IMR-90 (cell line): ENCODE measurements around the gene RAD51B. TPM values are rescaled to one million over a fixed set of nuclear protein-coding genes. Genes with fewer than 3 reads are reported as not detected.

ENCODE experiments used
- ATAC-seq: fragments of 200-7000 bp; cut with Tn5 transposase; 2 replicates; pipeline ENCODE4 v1.9.1; 2020; ENCODE audit warnings: low read depth, mild to moderate bottlenecking, moderate library complexity
- BruUV-seq: library from RNA; stranded (reverse); fragments of 400-500 nt; replicated peaks from 2 replicates; lab custom pipeline; 2021; lab: Mats Ljungman, UMichigan
- CTCF ChIA-PET: fragments of 300-600 bp; formaldehyde crosslinking; extraction: SDS; loops from one replicate; lab custom pipeline; 2021; ENCODE audit warnings: antibody characterized with exemption; lab: Yijun Ruan, JAX
- POLR2A ChIA-PET: fragments of 300-600 bp; sonication (Branson Sonifier 250); formaldehyde crosslinking; loops from one replicate; lab custom pipeline; 2022; ENCODE audit warnings: antibody characterized with exemption; ENCODE audit not compliant: unreplicated experiment; lab: Charles Lee
- DNase-seq: peaks from one replicate; pipeline ENCODE4 v3.0.0; 2013
- H2AFZ ChIP-seq: replicated peaks from 2 replicates; pipeline ENCODE3; 2013; ENCODE audit warnings: low read length, mild to moderate bottlenecking; ENCODE audit not compliant: poor library complexity
- H2AK5ac ChIP-seq: 2 replicates; pipeline ENCODE4 v1.6.1; 2013; ENCODE audit warnings: low read depth, low read length, inconsistent platforms
- H2AK9ac ChIP-seq: replicated peaks from 2 replicates; pipeline ENCODE3; 2013; ENCODE audit warnings: mild to moderate bottlenecking, low read depth, low read length, moderate library complexity; ENCODE audit not compliant: poor library complexity
- H2BK120ac ChIP-seq: 2 replicates; pipeline ENCODE4 v1.6.1; 2013; ENCODE audit warnings: low read depth, low read length, inconsistent platforms
- H2BK15ac ChIP-seq: 3 replicates; pipeline ENCODE4 v1.6.1; 2013; ENCODE audit warnings: low read depth, low read length, inconsistent platforms
- H2BK20ac ChIP-seq: 2 replicates; pipeline ENCODE4 v1.6.1; 2013; ENCODE audit warnings: low read depth, mild to moderate bottlenecking, inconsistent platforms, low read length, moderate library complexity
- H2BK5ac ChIP-seq: 2 replicates; pipeline ENCODE4 v1.6.1; 2013; ENCODE audit warnings: mild to moderate bottlenecking, low read depth, low read length, inconsistent platforms; ENCODE audit not compliant: poor library complexity, severe bottlenecking
- H3K14ac ChIP-seq: replicated peaks from 2 replicates; pipeline ENCODE4 v1.6.1; 2013; ENCODE audit warnings: low read depth, low read length, inconsistent platforms
- H3K18ac ChIP-seq: 2 replicates; pipeline ENCODE4 v1.6.1; 2013; ENCODE audit warnings: low read depth, low read length, control low read depth
- H3K23ac ChIP-seq: 2 replicates; pipeline ENCODE4 v1.6.1; 2013; ENCODE audit warnings: low read depth, low read length, inconsistent platforms
- H3K27ac ChIP-seq: 2 replicates; pipeline ENCODE4 v1.5.1; 2013; ENCODE audit warnings: mild to moderate bottlenecking, control low read depth, low read length; ENCODE audit not compliant: insufficient read depth
- H3K27me3 ChIP-seq: 2 replicates; pipeline ENCODE4 v1.6.1; 2013; ENCODE audit warnings: low read length; ENCODE audit not compliant: control insufficient read depth, insufficient read depth
- H3K36me3 ChIP-seq: 2 replicates; pipeline ENCODE4 v1.6.1; 2013; ENCODE audit warnings: low read length, mixed read lengths; ENCODE audit not compliant: control insufficient read depth, insufficient read depth
- H3K4ac ChIP-seq: 2 replicates; pipeline ENCODE4 v1.6.1; 2013; ENCODE audit warnings: low read depth, low read length, inconsistent platforms
- H3K4me1 ChIP-seq: 2 replicates; pipeline ENCODE4 v1.6.1; 2013; ENCODE audit warnings: low read length, mixed read lengths; ENCODE audit not compliant: control insufficient read depth, insufficient read depth
- H3K4me2 ChIP-seq: 2 replicates; pipeline ENCODE4 v1.6.1; 2013; ENCODE audit warnings: low read depth, mild to moderate bottlenecking, control low read depth, low read length, moderate library complexity
- H3K4me3 ChIP-seq: 2 replicates; pipeline ENCODE4 v1.5.1; 2013; ENCODE audit warnings: low read depth, mild to moderate bottlenecking, control low read depth, low read length, moderate library complexity; ENCODE audit not compliant: insufficient read depth
- H3K56ac ChIP-seq: 2 replicates; pipeline ENCODE4 v1.6.1; 2013; ENCODE audit warnings: low read length, inconsistent platforms; ENCODE audit not compliant: insufficient read depth; ENCODE audit errors: extremely low read depth
- H3K79me1 ChIP-seq, 2 experiments: 2 replicates each; pipeline ENCODE4 v1.6.1; 2013; ENCODE audit warnings: low read length in 2 of 2, inconsistent platforms in 1 of 2, low read depth in 1 of 2
- H3K9ac ChIP-seq: 2 replicates; pipeline ENCODE4 v1.6.1; 2013; ENCODE audit warnings: low read depth, low read length, control low read depth
- H3K9me1 ChIP-seq: 2 replicates; pipeline ENCODE4 v1.6.1; 2013; ENCODE audit warnings: low read length, inconsistent platforms; ENCODE audit not compliant: insufficient read depth
- H3K9me3 ChIP-seq: 2 replicates; pipeline ENCODE4 v1.6.1; 2013; ENCODE audit warnings: low read length; ENCODE audit not compliant: control insufficient read depth, insufficient read depth
- H4K20me1 ChIP-seq: 2 replicates; pipeline ENCODE4 v1.6.1; 2013; ENCODE audit warnings: low read length, inconsistent platforms; ENCODE audit not compliant: insufficient read depth
- H4K5ac ChIP-seq: 2 replicates; pipeline ENCODE4 v1.6.1; 2013; ENCODE audit warnings: mild to moderate bottlenecking, low read depth, low read length, control low read depth
- H4K8ac ChIP-seq, 2 experiments: 2 replicates each; pipeline ENCODE4 v1.6.1; 2013; ENCODE audit warnings: low read depth in 2 of 2, low read length in 2 of 2, control low read depth in 1 of 2, inconsistent platforms in 1 of 2
- H4K91ac ChIP-seq: 2 replicates; pipeline ENCODE4 v1.6.1; 2013; ENCODE audit warnings: low read depth, low read length, inconsistent platforms; ENCODE audit not compliant: insufficient read depth
- CHD1 ChIP-seq: IDR thresholded peaks from 2 replicates; pipeline ENCODE4 v1.6.1; 2012; ENCODE audit warnings: low read depth, low read length, improper control_type of control experiment
- FOS ChIP-seq: fragments of 150-350 bp; IDR thresholded peaks from 2 replicates; pipeline ENCODE4 v1.6.1; 2016; ENCODE audit warnings: low read depth, low read length
- MAZ ChIP-seq: IDR thresholded peaks from 2 replicates; pipeline ENCODE4 v1.6.1; 2012; ENCODE audit warnings: low read depth, mild to moderate bottlenecking, low read length, improper control_type of control experiment, moderate library complexity, borderline replicate concordance
- MXI1 ChIP-seq: IDR thresholded peaks from 2 replicates; pipeline ENCODE4 v1.6.1; 2012; ENCODE audit warnings: low read depth, mild to moderate bottlenecking, low read length, moderate library complexity, borderline replicate concordance
- POLR2A ChIP-seq: IDR thresholded peaks from 2 replicates; pipeline ENCODE4 v1.6.1; 2012; ENCODE audit warnings: mild to moderate bottlenecking, low read depth, low read length
- RCOR1 ChIP-seq: IDR thresholded peaks from 2 replicates; pipeline ENCODE4 v1.6.1; 2012; ENCODE audit warnings: mild to moderate bottlenecking, low read length, improper control_type of control experiment; ENCODE audit not compliant: insufficient replicate concordance
- SMC3 ChIP-seq: fragments of 150-350 bp; IDR thresholded peaks from 2 replicates; pipeline ENCODE4 v1.6.1; 2016; ENCODE audit warnings: low read depth, mild to moderate bottlenecking, antibody characterized with exemption, low read length, moderate library complexity
- dilution Hi-C: fragments of 300-500 bp; cut with HindIII; formaldehyde crosslinking; loops from one replicate; pipeline ENCODE4 v1.14.3; 2018; ENCODE audit warnings: low sequenced_read_pairs; ENCODE audit not compliant: unreplicated experiment
- in situ Hi-C: fragments of 300-500 bp; cut with MboI; formaldehyde crosslinking; loops from 3 replicates; pipeline ENCODE4 v1.14.3; 2019; ENCODE audit warnings: low sequenced_read_pairs, inconsistent platforms, mixed read lengths
- intact Hi-C: fragments of 100-400 bp; cut with micrococcal nuclease; formaldehyde crosslinking; loops from 2 replicates; pipeline ENCODE4 v1.10.0; 2022
- polyA plus RNA-seq, 3 experiments: library from polyadenylated mRNA; depleted of rRNA; stranded (reverse); fragments of >200 nt; gene quantifications; 2 replicates each; pipeline ENCODE4 v1.2.3, GENCODE V29; 2012; ENCODE audit warnings: low replicate concordance in 1 of 3
- total RNA-seq: library from RNA; depleted of rRNA; stranded (reverse); fragments of >200 nt; gene quantifications from 2 replicates; pipeline ENCODE4 v1.2.3, GENCODE V29; 2012
- TF ChIP-seq, protein P1 (sequence below): conservative IDR thresholded peaks from 2 replicates; pipeline ENCODE4 v1.5.1; 2012; ENCODE audit warnings: mild to moderate bottlenecking, low read depth, low read length, improper control_type of control experiment
- TF ChIP-seq, protein P2 (sequence below): fragments of 150-350 bp; IDR thresholded peaks from 2 replicates; pipeline ENCODE4 v1.6.1; 2017; ENCODE audit warnings: mild to moderate bottlenecking, antibody characterized with exemption, low read length, low read depth

RAD51B gene
- total and polyA plus RNA-seq, 2 of the 4 experiments (the other 2 are of a cell fraction): 5.1 to 18.8 TPM

DNA sequence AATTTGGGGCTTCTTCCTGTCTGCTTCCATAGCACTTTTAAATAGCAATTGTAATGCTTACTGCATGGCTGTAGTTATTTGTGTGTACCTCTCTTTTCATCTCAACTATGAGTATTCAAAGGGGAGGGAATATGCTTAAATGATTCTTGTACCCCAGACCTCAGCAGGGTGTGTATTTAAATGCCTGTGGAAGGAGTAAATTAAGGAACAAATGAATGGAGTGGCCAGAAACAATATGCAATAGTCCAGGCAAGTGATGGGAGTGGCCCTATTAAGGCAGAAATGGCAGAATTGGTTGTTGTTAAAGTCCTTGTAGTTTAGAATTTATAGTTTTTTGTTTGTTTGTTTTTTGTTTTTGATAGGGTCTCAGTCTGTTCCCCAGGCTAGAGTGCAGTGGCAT lies 1.5 kb downstream of the RAD51B start:
- ChIA-PET CTCF (interaction anchor here (0.7 kb wide), 1 partner anchor 16 kb away, joined by 4 read pairs; no protein-coding TSS in a partner anchor), POLR2A (no interaction called here)
- Histone ChIP-seq H2BK120ac (no peak overlapping the region), H3K79me1 (peaks cover 0 to 16% of the 10 kb centered on the region in 2 experiments), H4K8ac (no peak overlapping the region), H2BK20ac (no peak overlapping the region), H3K9ac (no peak overlapping the region), H3K14ac (no peak overlapping the region), H3K4me3 (no peak overlapping the region), H2AK5ac (no peak overlapping the region), H3K36me3 (no peaks in the 10 kb centered on the region), H2BK5ac (no peak overlapping the region), H3K9me1 (peaks cover 3% of the 10 kb centered on the region; the same call in 1 of the 2 replicates), H3K27ac (no peak overlapping the region), H3K27me3 (no peaks in the 10 kb centered on the region), H4K20me1 (no peaks in the 10 kb centered on the region), H2BK15ac (no peak overlapping the region), H3K4ac (no peak overlapping the region), H3K56ac (no peak overlapping the region), H3K4me1 (peaks cover 2% of the 10 kb centered on the region; the same call in 1 of the 2 replicates), H4K91ac (no peak overlapping the region), H3K23ac (no peak overlapping the region), H4K5ac (no peak overlapping the region), H3K9me3 (no peaks in the 10 kb centered on the region), H3K4me2 (no peak overlapping the region), H3K18ac (no peak overlapping the region), H2AK9ac (no peak overlapping the region), H2AFZ (no peak overlapping the region)
- dilution Hi-C loops (no loop called here), in situ Hi-C loops (no loop called here), intact Hi-C loops (no loop called here)
- ATAC-seq (no peak), DNase-seq (no peak)
- TF ChIP-seq, protein P1, sequence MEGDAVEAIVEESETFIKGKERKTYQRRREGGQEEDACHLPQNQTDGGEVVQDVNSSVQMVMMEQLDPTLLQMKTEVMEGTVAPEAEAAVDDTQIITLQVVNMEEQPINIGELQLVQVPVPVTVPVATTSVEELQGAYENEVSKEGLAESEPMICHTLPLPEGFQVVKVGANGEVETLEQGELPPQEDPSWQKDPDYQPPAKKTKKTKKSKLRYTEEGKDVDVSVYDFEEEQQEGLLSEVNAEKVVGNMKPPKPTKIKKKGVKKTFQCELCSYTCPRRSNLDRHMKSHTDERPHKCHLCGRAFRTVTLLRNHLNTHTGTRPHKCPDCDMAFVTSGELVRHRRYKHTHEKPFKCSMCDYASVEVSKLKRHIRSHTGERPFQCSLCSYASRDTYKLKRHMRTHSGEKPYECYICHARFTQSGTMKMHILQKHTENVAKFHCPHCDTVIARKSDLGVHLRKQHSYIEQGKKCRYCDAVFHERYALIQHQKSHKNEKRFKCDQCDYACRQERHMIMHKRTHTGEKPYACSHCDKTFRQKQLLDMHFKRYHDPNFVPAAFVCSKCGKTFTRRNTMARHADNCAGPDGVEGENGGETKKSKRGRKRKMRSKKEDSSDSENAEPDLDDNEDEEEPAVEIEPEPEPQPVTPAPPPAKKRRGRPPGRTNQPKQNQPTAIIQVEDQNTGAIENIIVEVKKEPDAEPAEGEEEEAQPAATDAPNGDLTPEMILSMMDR: no peak
- TF ChIP-seq CHD1 (no peak), MXI1 (no peak), POLR2A (no peak), MAZ (no peak), RCOR1 (no peak), FOS (no peak), SMC3 (no peak)
- TF ChIP-seq, protein P2, sequence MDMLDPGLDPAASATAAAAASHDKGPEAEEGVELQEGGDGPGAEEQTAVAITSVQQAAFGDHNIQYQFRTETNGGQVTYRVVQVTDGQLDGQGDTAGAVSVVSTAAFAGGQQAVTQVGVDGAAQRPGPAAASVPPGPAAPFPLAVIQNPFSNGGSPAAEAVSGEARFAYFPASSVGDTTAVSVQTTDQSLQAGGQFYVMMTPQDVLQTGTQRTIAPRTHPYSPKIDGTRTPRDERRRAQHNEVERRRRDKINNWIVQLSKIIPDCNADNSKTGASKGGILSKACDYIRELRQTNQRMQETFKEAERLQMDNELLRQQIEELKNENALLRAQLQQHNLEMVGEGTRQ: no peak
- BruUV-seq: no TSS peak
